ENCODE data around the gene OR9Q1.

Gene OR9Q1

DNA sequence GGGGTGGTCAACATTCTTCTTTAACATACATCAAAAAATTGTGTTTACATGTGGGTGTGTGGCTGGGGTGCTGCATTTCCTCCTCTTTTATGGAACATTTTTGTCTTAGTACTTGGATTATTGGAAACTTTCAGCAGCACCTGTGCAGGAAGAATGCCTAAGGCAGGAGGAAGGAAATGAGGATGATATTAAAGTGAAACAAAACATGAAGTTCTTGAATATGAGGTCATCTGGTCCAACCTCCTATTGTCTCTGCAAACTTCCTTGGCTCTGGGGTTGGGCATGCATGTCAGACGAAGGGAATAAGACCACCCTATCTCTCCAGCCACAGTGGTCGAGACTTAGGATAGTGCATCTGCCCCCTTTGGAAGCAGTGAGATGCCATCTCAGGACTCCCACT is 20.6 kb upstream of the OR9Q1 start:
- DNase-seq (no peak), ATAC-seq (replicated peaks) (no peak)
- Mint-ChIP-seq H3K27me3 (peaks cover 25 to 45% of the 10 kb centered on the region in 2 donors), H3K4me3 (no peak overlapping the region), H3K4me1 (ENCODE audit: low read depth in 2 of 2) (no peaks in the 10 kb centered on the region), H3K9me3 (peaks cover 0 to 1% of the 10 kb centered on the region in 2 donors), H3K27ac (no peak overlapping the region), H3K36me3 (ENCODE audit: insufficient read depth) (no peaks in the 10 kb centered on the region)

DNA sequence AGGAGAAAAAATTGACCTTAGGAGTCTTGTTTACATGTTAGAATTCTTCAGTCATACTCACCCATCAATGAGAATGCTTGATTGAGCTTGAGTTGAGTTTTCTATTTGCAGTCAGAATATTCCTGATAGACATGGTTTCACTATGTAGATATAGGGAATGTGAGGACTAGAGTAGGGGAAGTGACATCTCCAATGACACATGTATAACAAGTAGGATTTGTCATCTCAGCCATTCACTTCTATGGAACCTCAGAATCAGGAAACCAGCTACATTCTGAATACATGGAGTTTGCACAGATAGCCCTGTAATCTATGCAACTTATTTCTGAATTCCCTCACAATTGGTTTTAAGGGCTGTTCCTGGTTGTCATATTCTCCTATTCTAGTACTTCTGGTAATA is 20.1 kb upstream of the OR9Q1 start:
- DNase-seq, result no peak
- no peak overlapping the region for H3K27ac Mint-ChIP-seq
- H3K4me3 Mint-ChIP-seq, result no peak overlapping the region
- no peak for ATAC-seq (replicated peaks)
- H3K4me1 Mint-ChIP-seq (ENCODE audit: low read depth in 2 of 2), result no peaks in the 10 kb centered on the region
- H3K27me3 Mint-ChIP-seq, result peaks cover 25 to 45% of the 10 kb centered on the region in 2 donors
- peaks cover 0 to 1% of the 10 kb centered on the region in 2 donors for H3K9me3 Mint-ChIP-seq
- H3K36me3 Mint-ChIP-seq (ENCODE audit: insufficient read depth), result no peaks in the 10 kb centered on the region

DNA sequence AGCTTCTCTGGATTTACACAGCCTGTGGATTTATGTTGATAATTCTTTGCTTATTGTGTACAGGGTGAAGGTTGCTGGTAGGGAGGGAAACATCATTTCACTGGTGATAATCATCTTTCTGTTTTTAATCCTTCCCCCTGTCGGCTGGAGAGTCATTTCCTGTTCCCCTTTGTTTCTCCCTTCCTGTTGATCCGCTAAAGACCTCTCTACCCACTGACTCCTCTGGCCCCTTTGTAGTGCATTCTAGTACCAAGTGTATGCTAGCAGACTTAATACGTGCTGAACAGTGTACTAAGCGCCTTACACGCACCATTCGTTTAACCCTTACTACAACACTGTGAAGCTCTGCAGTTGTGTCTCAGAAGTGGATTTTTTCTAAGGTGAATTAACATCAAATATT is 19.0 kb upstream of the OR9Q1 start:
- DNase-seq (no peak), ATAC-seq (replicated peaks) (no peak)

DNA sequence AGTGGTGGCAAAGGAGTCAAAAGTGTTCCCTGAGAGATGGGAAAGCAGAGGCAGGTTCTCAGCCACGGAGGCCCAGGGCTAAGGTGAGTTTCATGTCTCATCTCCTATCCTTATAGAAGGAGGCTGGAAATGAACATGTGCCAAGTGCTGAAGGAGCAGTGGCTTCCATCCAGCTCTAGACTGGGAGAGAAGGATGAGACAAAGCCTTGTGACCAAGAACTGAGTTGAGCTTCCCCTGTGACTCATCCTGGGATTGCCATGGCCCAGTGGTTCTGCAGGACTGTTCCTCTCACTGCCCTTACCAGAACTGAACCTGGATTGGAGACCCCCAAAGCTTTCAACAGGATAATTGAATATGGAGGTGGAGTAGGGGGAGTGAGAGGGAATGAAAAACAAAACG is 16.7 kb upstream of the OR9Q1 start:
- H3K9me3 Mint-ChIP-seq, result peaks cover 0 to 1% of the 10 kb centered on the region in 2 donors
- no peaks in the 10 kb centered on the region for H3K4me1 Mint-ChIP-seq (ENCODE audit: low read depth in 2 of 2)
- peaks cover 31 to 37% of the 10 kb centered on the region in 2 donors for H3K27me3 Mint-ChIP-seq
- H3K27ac Mint-ChIP-seq, result no peak overlapping the region
- H3K36me3 Mint-ChIP-seq (ENCODE audit: insufficient read depth), result no peaks in the 10 kb centered on the region
- ATAC-seq (replicated peaks), result no peak
- no peak overlapping the region for H3K4me3 Mint-ChIP-seq
- no peak for DNase-seq

More for the DNA sequence above, 19.0 kb upstream of the OR9Q1 start:
- Mint-ChIP-seq H3K27ac (no peak overlapping the region), H3K4me3 (no peak overlapping the region), H3K27me3 (peaks cover 25 to 45% of the 10 kb centered on the region in 2 donors), H3K4me1 (ENCODE audit: low read depth in 2 of 2) (no peaks in the 10 kb centered on the region), H3K36me3 (ENCODE audit: insufficient read depth) (no peaks in the 10 kb centered on the region), H3K9me3 (peaks cover 0 to 1% of the 10 kb centered on the region in 2 donors)

DNA sequence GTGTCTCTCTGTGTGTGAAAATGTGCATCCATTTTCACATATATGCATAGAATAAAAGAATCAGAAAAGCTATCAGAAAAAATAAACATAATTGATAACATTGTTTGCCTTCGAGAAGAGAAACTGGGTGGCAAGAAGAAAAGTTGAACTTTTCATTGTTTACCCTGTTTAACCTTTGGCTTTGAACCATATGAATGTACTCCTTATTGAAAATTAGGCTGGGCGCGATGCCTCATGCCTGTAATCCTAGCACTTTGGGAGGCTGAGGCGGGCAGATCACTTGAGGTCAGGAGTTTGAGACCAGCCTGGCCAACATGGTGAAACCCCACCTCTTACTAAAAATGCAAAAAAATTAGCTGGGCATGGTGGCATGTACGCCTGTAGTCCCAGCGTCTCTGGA is 11.9 kb upstream of the OR9Q1 start:
- Mint-ChIP-seq H3K27me3 (peaks cover 14 to 22% of the 10 kb centered on the region in 2 donors), H3K27ac (no peak overlapping the region), H3K4me3 (no peak overlapping the region), H3K36me3 (ENCODE audit: insufficient read depth) (no peaks in the 10 kb centered on the region), H3K4me1 (ENCODE audit: low read depth in 2 of 2) (no peaks in the 10 kb centered on the region), H3K9me3 (peaks cover 2 to 7% of the 10 kb centered on the region in 2 donors)
- ATAC-seq (replicated peaks), result no peak
- DNase-seq, result no peak

DNA sequence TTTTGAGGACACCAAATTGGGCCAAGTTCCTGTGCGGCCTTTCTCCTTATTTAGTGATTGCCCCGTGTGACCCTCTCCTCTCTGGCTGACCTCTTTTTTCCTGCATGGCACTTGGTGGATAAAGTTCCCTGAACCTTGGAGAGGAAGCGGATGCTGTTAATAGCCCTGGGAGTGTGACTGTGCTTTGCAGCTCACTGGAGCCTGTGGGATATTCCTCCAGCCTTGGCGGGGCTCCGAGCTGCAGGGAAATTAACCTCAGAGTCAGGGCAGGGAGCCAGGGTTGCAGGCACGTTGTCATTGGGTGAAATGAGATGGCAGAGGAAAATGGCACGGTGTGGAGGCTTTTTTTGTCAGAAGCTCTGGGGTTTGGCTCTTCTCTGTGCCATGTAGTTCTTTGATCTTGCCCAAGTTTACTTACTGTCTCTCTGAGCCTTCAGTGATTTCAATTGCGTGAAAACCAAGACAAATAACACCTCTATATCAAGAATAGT is 965 bp downstream of the OR9Q1 start:
- Mint-ChIP-seq H3K36me3 (ENCODE audit: insufficient read depth) (no peaks in the 10 kb centered on the region), H3K4me1 (ENCODE audit: low read depth in 2 of 2) (no peaks in the 10 kb centered on the region), H3K27me3 (peaks cover 10 to 37% of the 10 kb centered on the region in 2 donors), H3K4me3 (no peak overlapping the region), H3K27ac (no peak overlapping the region), H3K9me3 (no peaks in the 10 kb centered on the region)
- DNase-seq (no peak), ATAC-seq (replicated peaks) (no peak)

DNA sequence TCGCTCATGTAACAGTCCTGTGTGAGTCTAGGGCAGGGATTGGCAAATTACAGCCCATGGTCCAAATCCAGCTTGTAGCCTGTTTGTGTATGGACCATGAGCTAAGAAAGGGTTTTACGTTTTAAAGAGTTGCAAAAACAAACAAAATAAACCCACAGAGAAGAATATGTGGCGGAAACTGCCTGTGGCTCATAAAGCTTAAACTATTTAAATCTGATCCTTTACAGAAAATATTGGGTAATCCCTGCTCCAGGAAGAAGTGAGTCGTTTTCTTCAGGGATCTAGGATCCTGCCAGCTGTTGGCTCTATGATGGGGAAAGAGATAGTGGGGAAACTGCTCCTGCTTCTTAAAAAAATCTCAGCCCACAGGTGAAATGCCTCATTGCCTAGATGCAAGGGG is 3.7 kb downstream of the OR9Q1 start:
- Mint-ChIP-seq H3K27me3 (peaks cover 26 to 56% of the 10 kb centered on the region in 2 donors), H3K36me3 (ENCODE audit: insufficient read depth) (no peaks in the 10 kb centered on the region), H3K9me3 (peaks cover 1 to 9% of the 10 kb centered on the region in 2 donors), H3K27ac (no peak overlapping the region), H3K4me1 (ENCODE audit: low read depth in 2 of 2) (no peaks in the 10 kb centered on the region), H3K4me3 (no peak overlapping the region)
- no peak for DNase-seq
- ATAC-seq (replicated peaks), result no peak

DNA sequence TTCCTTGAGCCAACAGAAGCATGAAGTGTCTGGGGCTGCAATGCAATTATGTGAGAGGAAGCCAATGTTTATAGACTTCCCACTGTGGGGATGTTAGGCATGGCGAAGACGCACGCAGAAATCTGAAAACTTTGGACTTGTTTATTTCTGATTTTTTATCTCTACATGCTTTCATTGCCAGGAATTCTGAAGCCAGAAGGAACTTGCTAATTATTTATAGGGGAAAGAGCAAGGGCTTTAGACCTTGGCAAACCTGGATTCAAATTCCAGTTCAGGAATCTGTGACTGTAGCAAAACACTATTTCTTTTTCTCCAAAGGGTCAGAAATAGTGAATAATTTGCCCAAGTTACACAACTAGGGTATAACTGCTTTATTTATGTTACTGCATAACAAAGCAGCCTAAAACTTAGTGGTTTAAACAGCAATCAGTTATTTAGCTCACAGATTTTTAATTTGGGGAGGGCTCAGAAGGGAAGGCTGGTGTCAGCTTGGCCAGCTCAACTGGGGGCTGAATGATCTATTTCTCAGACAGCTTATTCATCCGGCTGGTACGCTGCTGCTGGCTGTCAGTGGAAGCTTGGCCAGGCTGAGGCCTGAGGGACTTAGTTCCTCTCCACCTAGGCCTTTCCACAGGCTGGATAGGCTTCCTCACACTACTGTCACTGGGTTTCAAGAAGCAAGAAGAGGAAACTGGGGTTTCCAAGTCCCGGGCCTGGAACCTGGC is 5.2 kb downstream of the OR9Q1 start:
- Mint-ChIP-seq H3K9me3 (peaks cover 1 to 19% of the 10 kb centered on the region in 2 donors), H3K36me3 (ENCODE audit: insufficient read depth) (no peaks in the 10 kb centered on the region), H3K4me3 (no peak overlapping the region), H3K4me1 (ENCODE audit: low read depth in 2 of 2) (no peaks in the 10 kb centered on the region), H3K27me3 (peaks cover 26 to 47% of the 10 kb centered on the region in 2 donors), H3K27ac (no peak overlapping the region)
- ATAC-seq (replicated peaks) (no peak), DNase-seq (no peak)

DNA sequence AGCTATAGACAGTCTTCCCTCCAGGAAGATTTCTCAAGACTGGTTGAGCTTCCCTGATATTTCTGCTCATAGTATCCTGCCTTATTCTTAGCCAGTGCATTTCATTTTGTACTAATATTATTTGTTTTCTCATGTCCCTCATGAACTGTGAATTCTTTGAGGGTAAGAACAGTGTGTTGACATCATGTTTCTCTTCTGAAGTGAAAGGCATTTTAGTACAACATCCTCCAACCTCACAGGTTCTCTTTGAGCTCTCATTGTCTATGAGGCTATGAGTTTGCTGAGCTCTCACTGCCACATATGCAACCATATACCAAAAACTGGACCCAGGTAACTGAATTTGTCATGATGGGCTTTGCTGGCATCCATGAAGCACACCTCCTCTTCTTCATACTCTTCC is 7.0 kb downstream of the OR9Q1 start, which contains the start of gene OR6Q1:
Gene OR6Q1, plus strand, starts transcription at position 301 of the 400 bp plus-strand sequence. Its CDS starts 0 bp downstream, at position 301.
- Mint-ChIP-seq H3K9me3 (peaks cover 1 to 19% of the 10 kb centered on the region in 2 donors), H3K27ac (no peak within 1 kb of the TSS), H3K4me1 (ENCODE audit: low read depth in 2 of 2) (no peaks in the 10 kb centered on the region), H3K36me3 (ENCODE audit: insufficient read depth) (no peaks in the 10 kb centered on the region), H3K4me3 (no peak within 1 kb of the TSS), H3K27me3 (peaks cover 26 to 34% of the 10 kb centered on the region in 2 donors)
- DNase-seq, result no peak
- no peak for ATAC-seq (replicated peaks)

DNA sequence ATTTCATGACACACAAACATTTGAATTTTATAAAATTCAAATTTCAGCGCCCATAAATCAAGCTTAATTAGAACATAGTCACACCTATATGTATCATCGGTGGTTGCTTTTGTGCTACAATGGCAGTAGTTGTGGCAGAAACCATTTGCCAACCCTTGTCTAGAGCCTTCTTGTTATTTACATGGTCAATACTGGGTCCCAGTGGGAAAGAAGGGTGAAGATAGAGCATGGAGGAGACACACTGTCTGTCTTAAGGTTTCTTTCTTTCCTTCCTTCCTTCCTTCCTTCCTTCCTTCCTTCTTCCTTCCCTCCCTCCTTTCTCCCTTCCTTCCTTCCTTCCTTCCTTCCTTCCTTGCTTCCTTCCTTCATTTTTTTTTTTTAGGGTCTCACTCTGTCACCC is 10.8 kb downstream of the OR9Q1 start:
- no peak overlapping the region for H3K4me3 Mint-ChIP-seq
- no peak overlapping the region for H3K27ac Mint-ChIP-seq
- H3K27me3 Mint-ChIP-seq, result peaks cover 17 to 19% of the 10 kb centered on the region in 2 donors
- DNase-seq (no peak), ATAC-seq (replicated peaks) (no peak)
- H3K4me1 Mint-ChIP-seq (ENCODE audit: low read depth in 2 of 2), result no peaks in the 10 kb centered on the region
- H3K9me3 Mint-ChIP-seq, result peaks cover 5 to 19% of the 10 kb centered on the region in 2 donors
- H3K36me3 Mint-ChIP-seq (ENCODE audit: insufficient read depth), result no peaks in the 10 kb centered on the region

DNA sequence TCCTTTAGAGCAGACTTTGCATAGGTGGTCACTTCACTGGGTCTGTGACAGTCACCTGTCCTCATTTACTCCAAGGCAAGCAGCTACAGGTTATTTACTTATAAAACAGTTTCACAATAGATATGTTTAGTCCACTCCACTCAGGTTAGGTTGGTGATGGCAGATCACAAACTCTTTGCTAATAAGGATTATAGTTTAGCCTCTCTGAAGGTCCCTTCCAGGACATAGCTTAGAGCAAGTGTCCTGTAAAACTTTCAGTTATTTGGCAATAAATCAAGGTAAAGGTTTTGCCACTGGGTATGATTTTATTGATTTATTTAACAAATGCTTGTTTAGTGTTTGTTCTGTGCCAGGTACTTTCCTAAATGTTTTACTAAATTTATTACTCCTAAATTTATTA is 15.9 kb downstream of the OR9Q1 start:
- no peaks in the 10 kb centered on the region for H3K36me3 Mint-ChIP-seq (ENCODE audit: insufficient read depth)
- no peak overlapping the region for H3K4me3 Mint-ChIP-seq
- DNase-seq (no peak), ATAC-seq (replicated peaks) (no peak)
- no peak overlapping the region for H3K27ac Mint-ChIP-seq
- peaks cover 5 to 16% of the 10 kb centered on the region in 2 donors for H3K27me3 Mint-ChIP-seq
- H3K4me1 Mint-ChIP-seq (ENCODE audit: low read depth in 2 of 2), result no peaks in the 10 kb centered on the region
- H3K9me3 Mint-ChIP-seq, result peaks cover 0 to 4% of the 10 kb centered on the region in 2 donors

DNA sequence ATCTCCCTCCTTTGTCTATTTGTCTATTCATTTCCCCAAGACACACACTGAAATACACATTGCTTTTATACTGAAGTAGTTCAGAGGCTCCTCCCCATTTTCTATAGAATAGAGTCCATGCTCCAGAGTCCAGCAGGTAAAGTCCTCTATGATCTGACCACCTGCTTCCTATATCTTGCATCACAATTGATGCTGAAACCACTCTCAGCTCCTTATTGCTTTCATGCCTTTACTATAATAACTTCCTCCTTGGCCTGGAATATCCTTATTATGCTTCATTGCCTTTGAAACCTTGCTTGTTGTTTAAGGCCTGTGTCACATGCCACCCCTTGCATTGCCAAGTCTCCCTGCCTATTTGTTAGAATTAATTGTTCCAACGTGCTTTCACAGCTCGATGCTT is 19.7 kb downstream of the OR9Q1 start:
- no peak overlapping the region for H3K27ac Mint-ChIP-seq
- H3K27me3 Mint-ChIP-seq, result peaks cover 14 to 29% of the 10 kb centered on the region in 2 donors
- H3K4me3 Mint-ChIP-seq, result no peak overlapping the region
- no peaks in the 10 kb centered on the region for H3K9me3 Mint-ChIP-seq
- no peaks in the 10 kb centered on the region for H3K4me1 Mint-ChIP-seq (ENCODE audit: low read depth in 2 of 2)
- H3K36me3 Mint-ChIP-seq (ENCODE audit: insufficient read depth), result peaks cover 3% of the 10 kb centered on the region
- ATAC-seq (replicated peaks), result no peak
- DNase-seq, result no peak

DNA sequence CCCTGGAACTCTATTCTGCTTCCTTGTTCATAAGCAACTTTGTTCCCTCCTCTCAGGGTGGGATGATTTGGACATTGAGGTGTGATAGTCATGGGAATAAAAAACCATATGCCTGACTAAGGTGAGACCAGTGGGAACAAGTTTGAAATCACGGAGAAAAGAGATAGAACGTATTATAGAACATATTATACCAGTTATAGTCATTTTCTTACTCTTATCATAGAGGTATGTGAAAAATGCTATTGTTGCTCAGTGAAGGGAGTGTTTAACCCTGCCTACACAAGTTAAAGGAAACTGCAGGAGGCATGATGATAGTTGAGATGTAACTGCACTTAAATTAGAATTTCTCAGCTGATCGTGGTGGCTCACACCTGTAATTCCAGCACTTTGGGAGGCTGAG is 22.6 kb downstream of the OR9Q1 start:
- DNase-seq (no peak), ATAC-seq (replicated peaks) (no peak)
- Mint-ChIP-seq H3K9me3 (no peaks in the 10 kb centered on the region), H3K36me3 (ENCODE audit: insufficient read depth) (peaks cover 3% of the 10 kb centered on the region), H3K4me1 (ENCODE audit: low read depth in 2 of 2) (no peaks in the 10 kb centered on the region), H3K27ac (no peak overlapping the region), H3K4me3 (no peak overlapping the region), H3K27me3 (peaks cover 9 to 20% of the 10 kb centered on the region in 2 donors)

DNA sequence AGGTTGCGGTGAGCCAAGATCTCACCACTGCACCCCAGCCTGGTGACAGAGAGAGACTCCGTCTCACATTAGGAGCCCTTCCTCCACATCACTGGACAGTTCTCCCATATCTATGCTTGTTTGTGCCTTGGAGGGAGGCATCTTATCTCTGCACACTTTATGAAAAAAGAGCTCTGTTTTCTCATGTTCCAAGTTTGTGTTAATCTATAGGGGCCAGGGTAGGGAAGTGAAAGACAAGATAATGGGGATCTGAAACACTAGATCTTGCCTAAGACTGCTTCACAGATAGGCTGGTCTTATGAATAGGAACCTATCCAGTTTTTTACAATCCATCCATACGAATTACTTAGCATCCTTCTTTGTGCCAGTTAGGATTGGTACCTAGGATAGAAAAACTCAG is 24.1 kb downstream of the OR9Q1 start:
- no peak for ATAC-seq (replicated peaks)
- DNase-seq, result no peak

More for the DNA sequence above, 24.1 kb downstream of the OR9Q1 start:
- Mint-ChIP-seq H3K4me1 (ENCODE audit: low read depth in 2 of 2) (no peaks in the 10 kb centered on the region), H3K9me3 (no peaks in the 10 kb centered on the region), H3K36me3 (ENCODE audit: insufficient read depth) (peaks cover 3% of the 10 kb centered on the region), H3K4me3 (no peak overlapping the region), H3K27me3 (peaks cover 9 to 20% of the 10 kb centered on the region in 2 donors), H3K27ac (no peak overlapping the region)

All from effector memory CD8-positive, alpha-beta T cell (primary cell).